Activated T-cell treated with anti-CD3 and anti-CD28 coated beads for 48 hours (primary cell): ENCODE data around the gene SH2D3C.

ENCODE experiments used
- DNase-seq: peaks from one replicate; pipeline ENCODE4 v3.0.0-alpha.2; 2020; ENCODE audit warnings: low read depth

Gene SH2D3C

DNA sequence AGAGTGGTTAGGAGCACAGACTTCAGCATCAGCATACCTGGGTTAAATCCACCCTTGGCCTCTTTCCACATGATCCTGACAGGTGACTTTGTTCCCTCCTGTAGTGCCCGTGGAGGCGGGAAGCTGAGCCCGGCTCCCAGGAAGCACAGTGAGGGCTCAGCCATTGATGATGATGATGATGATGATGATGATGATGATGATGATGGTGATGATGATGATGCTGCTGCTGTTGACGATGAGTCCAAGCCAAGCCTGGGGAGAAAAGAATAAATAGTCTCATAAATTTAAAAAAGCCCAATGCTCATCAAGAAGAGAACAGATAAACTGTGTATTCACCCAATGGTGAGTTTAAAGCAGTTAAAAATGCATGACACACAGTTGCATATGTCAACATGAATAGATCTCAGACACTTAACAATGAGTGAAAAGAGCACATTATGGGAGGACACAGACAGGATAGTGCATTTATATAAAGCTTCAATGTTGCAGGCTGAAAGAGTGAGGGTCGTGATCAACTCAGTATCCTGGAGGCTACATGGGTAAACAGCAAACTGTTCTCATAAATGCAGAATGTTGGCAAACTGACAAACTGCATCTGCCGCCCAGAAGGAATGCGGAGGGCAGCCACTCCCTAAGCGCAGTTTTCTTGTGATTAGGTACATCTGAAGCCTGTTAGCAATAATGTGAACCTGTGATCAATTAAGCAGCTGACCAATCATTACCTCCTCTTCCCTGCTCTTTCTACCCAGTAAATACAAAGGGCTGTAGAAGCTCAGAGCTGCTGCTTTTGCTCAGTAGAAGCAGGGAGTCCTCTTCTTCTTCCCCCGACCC is 83.4 kb downstream of the SH2D3C start:
- no peak for DNase-seq

DNA sequence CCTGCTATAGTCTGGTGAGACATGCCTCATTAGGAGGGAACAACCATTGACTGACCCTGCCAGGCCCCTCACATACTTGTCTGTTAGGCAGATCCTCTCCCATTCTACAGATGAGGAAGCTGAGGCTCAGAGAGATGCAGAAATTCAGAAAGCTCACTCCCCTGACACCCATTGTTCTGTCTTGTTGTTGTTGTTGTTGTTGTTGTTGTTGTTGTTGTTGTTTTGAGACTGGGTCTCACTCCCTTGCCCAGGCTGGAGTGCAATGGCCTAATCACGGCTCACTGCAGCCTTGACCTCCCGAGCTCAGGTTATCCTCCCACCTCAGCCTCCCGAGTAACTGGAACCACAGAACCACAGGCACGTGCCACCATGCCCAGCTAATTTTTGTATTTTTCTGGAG is 84.8 kb downstream of the SH2D3C start:
- DNase-seq = no peak

DNA sequence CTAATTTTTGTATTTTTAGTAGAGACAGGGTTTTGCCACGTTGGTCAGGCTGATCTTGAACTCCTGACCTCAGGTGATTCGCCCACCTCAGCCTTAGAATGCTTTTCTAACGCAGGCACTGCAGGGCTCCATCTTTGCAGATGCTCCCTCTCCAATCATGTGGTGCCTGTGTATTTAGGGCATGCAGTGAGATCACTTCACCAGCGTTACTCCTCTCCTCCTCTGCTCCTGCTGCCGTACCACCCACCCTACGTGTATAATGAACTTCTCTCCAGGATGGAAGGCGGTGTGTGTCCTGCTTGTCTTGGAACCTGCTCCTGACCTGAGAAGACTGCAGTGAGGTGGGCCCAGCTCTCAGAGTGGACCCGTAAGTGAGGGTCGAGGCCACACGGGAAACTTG is 85.3 kb downstream of the SH2D3C start:
- DNase-seq = no peak

DNA sequence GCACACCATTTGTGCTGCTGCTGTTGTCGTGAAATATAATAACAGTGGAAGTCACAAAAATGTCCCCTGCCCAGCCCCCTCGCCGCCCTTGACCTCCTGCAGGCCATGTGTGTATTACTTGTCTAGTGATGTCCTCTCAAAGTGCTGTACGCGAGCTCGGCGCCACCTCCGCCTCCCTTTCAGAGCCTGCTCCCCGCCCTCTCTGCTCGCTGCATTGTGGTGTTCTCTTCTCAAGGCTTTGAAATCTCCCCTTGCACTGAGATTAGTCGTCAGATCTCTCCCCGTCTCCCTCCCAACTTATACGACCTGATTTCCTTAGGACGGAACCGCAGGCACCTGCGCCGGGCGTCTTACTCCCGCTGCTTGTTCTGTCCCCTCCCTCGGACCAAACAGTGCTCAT is 86.4 kb downstream of the SH2D3C start:
- no peak for DNase-seq

DNA sequence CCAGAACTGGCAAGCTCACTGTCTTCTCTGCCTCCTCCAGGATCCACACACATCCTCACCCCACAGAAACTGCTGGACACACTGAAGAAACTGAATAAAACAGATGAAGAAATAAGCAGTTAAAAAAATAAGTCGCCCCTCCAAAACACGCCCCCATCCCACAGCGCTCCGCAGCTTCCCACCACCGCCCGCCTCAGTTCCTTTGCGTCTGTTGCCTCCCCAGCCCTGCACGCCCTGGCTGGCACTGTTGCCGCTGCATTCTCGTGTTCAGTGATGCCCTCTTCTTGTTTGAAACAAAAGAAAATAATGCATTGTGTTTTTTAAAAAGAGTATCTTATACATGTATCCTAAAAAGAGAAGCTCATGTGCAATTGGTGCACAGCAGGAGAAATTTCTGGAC is 87.7 kb downstream of the SH2D3C start:
- no peak for DNase-seq

DNA sequence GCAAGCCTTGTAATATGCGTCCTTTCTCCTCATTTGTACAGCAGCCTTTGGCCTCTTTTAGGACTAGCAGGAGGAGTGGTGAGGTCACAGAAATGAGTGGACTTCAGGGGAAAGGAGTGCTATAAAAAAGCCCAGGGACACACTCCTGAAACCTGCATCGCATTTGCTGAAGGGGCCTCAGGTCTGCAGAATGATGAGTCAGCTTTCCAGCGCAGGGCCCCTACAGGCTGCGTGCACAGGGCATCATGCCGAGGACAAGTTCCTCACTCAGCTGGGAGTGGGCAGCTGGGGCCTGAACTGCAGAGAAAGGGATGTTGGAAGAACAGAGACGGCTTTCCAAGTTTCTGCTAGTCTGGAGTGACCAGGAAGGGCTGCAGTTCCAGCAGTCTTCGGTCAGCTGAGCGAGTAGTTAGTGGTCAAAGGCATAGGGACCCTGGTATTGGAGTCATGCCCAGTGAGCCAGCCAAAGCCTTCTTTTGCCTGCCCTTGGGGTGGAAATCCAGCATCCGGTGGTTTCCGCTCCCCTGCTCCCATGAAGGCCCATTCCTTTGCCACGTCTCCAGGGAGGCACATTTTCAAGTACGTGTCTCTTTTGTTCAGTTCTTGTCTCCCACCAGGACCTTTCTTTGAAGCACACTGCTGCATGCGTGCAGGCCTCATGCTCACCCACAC is 89.0 kb downstream of the SH2D3C start:
- DNase-seq = no peak
